Umbilical cord (tissue), 2 donors: ENCODE results near the gene IFI27L2. TPM values are rescaled to one million over a fixed set of nuclear protein-coding genes. Genes with fewer than 3 reads are reported as not detected.

Experiments
- DNase-seq: peaks from one replicate; pipeline ENCODE4 v3.0.0-alpha.2; 2015; ENCODE audit warnings: low spot score
- total RNA-seq: library from RNA; depleted of rRNA; stranded (reverse); fragments of >200 nt; gene quantifications from one replicate; pipeline ENCODE4 v1.2.3, GENCODE V29; 2014; ENCODE audit warnings: low replicate concordance; ENCODE audit not compliant: insufficient read depth

The IFI27L2 gene
- total RNA-seq, 1 donor from 2014 or later = 68.9 TPM

DNA sequence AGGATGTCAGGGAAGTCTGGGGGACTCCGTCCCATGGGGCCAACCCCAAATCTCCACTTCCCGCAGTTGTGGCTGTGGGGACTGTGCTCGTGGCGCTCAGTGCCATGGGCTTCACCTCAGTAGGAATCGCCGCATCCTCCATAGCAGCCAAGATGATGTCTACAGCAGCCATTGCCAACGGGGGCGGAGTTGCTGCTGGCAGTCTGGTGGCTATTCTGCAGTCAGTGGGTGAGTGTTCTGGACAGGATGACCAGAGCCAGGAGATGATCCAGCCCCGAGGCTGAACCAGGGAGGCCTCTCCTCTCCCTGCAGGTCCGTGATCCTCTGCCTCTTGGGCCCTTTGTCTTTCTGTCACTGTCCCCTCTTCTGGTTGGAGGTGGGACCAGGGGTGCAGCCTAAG, 27.7 kb downstream of the IFI27L2 start:
- no peak for DNase-seq

DNA sequence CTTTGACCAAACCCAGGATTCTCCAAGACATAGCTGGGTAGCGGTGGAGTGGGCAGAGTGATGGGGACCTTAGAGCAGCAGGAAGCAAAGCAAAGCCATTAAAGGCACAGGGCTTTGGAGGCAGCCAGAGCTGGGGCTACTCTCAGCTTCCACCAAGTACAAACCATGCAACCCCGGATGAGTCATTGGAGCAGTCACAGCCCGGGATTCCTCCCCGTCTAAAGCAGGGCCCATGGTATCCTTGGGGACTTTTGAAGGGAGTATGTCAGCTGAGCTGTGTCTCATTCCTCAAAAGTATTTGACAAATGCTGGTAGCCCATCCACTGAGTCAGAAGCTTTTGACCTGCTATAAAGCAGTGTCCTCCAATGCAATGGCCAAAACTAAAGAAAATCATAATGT, 28.6 kb downstream of the IFI27L2 start:
- DNase-seq = no peak

DNA sequence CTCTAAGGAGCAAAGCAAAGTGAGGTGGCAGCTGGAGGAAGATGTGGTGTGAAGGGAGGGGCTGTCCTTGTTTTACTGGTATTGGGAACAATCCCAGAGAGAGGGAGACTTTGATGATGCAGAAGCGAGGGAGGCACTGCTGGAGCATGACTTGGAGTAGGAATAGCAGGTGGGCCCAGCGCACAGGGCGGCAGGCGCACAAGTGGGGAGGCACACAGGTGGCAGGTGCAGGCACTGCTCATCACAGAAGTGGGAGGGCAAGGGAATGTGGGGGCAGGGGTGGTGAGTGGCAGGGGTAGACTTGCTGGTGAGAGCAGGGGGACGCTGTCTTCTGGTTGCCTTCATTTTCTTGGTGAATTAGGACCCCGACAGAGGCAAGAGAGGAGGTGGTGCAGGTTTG, 30.4 kb downstream of the IFI27L2 start:
- DNase-seq = no peak

DNA sequence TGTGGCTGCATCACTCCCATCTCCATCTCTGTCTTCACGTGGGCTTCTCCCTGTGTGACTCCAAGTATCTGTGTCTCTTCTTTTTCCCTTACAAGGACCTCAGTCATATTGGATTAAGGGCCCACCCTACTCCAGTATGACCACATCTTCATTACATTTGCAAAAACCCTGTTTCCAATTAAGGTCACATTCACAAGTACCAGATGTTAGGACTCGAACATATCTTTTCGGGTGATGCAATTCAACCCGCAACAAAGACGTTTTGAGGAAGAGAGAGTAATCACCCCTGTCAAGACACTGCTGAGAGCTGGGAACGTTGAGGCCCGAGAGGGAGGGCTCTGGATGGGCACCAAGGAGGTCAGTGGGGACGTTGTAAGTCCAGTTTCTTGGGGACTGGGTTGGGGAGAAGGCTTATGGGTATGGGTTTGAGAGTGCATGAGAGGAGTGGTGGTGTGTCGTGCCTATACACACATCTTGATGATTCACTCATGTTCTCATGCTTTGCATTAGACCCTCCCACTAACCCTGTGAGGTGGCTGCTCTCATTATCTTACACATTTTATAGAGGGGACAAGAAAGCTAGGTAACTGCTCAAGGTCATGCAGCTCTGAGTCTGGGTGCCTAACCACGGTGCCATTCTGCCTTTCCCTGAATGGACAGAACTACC, 30.9 kb downstream of the IFI27L2 start:
- no peak for DNase-seq

DNA sequence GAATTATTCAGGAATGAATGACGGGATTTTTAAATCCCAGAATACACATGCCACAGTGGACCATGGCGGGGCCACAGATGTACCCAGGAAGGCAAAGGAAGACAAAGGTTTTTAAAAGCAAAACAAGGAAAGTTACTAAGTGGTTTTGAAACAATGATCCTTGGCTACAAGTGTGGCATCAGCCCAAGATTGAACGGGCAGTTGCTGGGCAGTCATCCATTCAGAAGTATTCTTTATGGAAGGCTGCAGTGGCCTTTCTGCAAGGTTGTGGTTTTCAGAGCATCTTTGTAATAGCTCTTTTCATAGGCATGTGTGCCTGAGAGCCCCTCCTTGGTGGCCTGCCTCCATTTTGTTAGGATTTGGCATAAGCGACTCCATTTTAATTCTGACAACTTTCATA, 32.3 kb downstream of the IFI27L2 start:
- no peak for DNase-seq

DNA sequence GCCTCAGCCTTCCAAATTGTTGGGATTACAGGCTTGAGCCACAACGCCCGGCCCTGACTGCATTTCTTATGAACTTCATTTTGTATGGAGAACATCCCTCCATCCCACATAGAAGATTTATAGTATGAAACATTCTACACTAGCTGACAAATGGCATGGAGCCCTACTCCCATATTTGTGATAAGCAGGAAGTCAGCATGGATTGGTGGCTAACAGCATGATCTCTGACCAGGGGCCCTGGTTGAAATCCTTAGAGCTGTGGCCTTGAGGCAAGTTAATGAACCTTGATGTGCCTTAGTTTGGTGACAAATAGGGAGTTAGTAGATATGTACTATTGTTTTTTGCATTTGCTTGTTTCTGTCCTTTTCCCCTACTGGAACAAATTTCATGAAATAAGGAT, 36.0 kb downstream of the IFI27L2 start:
- DNase-seq = no peak

DNA sequence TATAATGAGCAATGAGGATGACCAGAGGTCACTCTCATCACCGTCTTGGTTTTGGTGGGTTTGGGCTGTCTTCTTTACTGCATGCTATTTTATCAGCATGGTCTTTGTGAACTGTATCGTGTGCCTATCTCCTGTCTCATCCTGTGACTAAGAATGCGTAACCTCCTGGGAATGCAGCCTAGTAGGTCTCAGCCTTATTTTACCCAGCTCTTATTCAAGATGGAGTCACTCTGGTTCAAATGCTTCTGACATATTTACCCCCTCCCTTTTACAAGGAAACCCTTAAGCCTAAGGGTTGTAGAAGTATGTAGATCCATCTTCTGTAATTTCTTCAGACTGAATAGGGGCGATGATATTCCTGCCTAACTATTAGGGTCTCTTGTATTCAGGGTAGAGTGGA, 39.9 kb downstream of the IFI27L2 start:
- no peak for DNase-seq

DNA sequence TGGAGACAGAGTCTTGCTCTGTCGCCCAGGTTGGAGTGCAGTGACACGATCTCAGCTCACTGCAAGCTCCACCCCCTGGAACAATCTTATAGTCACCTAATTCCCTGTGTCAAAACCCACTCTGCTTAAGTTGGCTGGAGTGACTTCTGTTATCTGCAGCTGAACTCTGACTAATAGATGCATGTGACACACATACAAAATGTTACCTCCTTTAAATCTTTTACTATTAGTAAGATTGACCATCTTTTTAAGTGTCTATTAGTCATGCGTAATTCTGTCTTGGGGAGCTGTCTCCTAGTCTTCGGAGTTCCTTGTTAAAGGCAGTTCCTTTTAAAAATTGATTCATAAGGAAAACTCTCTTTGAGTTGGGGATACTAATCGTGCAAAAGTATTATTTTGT, 40.9 kb downstream of the IFI27L2 start:
- DNase-seq = no peak

DNA sequence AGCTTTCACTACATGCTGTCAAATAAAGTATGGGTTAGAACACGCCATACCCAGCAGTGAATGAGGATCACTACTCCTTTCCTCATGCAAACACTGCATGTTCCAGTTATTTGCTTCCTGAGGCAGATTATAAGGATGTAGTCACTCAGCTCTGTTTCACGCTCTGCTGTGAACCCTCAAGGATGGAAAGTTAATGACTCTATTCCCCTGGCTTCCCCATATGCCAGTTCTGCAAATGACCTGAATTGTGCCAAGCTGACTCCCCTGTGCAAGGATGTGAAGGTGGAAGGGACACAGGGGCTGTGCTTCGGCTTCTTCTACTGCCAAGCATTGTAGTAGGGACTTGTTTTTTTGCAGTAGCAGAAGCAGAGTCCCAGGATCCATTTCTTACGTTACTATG, 41.5 kb downstream of the IFI27L2 start:
- DNase-seq = no peak

DNA sequence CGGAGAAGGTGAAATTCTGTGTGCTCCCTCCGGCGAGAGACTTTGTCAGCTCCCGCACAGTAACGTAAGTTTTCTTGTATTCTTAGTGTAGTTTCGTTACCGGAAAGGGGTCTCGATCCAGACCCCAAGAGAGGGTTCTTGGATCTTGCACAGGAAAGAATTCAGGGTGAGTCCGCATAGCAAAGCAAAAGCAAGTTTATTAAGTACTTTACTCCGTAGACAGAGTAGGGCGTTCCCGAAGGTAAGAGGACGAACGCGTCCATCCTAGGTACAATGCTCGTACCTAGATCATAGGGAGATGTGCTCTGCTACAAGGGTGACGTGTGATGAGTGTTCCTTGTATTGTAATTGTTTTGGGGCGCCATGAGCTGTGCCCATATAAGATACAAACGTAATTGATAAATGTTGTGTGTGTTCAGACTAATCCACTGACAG, 48.0 kb downstream of the IFI27L2 start:
- DNase-seq = no peak

DNA sequence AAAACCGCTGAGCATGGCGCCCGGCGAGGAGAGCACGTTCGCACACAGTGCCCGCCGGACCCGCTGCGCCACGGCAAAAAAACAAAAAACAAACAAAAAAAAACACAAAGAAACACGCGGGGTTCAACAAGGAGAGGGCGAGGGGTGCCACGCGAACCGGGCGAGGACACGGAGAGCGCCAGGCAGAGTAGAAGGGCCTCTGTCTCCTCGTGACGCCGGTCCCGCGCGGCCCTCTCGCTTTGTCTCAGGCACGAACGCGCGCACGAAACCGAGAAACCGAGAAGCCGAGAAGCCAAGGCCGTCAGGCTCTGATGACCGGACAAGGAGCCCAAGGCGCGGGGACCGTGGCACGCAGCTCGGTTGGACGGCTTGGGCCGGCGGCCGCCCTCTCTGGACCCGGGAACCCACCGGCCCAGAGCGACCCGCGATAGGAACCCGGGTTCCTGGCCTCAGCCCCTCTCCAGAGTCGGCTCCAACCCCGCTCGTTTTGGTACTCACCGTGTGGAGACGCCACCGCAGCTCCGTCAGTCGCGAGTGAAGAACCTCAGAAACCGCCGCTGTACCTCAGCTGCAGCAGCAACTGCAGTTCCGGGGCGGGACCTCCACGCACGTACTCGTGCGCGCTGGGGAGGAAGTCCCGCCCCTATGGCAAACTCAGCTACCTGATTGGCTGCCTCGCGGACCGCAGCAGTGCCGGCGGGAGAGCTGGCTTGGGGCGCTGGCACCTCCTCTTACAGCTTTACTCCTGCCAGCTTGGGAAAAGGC, 48.6 kb downstream of the IFI27L2 start, which contains the start of the genes DDX24 and IFI27L1:
DDX24 (minus strand) TSS at position 582 of the 765 bp plus-strand sequence. CDS start 1,460 bp downstream, outside the sequence.
IFI27L1 (plus strand) TSS at position 690 of the 765 bp plus-strand sequence. CDS start 15,628 bp downstream, outside the sequence.
- peak; percentile 97 for DNase-seq

DNA sequence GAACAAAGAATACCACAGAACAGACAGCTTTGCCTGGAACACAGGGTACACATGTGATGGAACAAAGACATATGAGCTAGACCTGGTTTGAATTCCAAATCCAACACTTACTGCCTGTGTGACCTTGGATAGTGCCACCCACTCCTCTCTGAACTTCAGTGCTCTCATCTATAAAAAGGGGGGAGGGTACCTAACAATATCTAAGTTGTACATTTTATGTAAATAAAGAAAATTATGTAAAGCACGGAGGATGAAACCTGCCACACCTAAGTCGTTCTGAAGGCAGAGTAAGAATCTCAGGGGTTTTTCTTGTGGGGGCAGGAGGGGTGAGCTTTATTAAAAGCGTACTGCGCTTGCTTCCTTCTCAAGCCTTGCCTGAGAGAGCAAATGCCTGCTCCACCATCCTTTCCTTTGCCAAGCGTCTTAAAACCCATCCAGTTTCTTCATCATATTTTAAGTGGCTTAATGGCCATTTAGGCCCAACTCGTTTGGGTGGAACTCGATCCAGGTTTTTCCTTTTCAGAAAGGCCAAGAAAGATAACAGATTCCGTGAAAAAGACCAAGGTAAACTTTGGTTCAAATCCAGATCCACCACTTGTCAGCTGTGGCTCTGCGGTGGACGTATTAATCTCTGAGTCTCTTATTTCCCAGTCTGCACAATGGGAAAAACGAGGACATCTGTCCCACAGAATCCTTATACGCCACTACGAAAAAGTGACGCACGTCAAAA, 49.3 kb downstream of the IFI27L2 start:
- DNase-seq = peak; percentile 38

DNA sequence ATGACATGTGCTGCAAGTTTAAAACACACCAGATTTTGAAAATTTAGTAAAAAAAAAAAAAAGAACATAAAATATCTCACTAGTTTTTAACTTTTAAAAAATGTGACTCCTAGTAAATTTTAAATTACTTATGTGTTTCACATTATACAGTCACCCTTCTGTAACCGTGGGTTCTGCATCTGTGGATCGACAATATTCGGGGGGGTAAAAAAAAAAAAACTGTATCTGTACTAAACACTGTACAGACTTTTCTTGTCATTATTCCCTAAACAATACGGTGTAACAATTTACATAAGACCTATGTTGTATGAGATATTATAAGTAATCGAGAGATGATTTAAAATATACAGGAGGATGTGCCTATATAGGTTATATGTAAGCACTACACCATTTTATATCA, 51.6 kb downstream of the IFI27L2 start:
- DNase-seq = no peak

Other genes starting within 250 kb of the IFI27L2 start
- gene FAM181A, start 202.3 kb downstream of the IFI27L2 start, total RNA-seq = not detected
- 35.4 TPM for gene ASB2, start 153.0 kb downstream of the IFI27L2 start, total RNA-seq
- gene CCDC197, start 132.3 kb downstream of the IFI27L2 start, total RNA-seq = not detected
- gene OTUB2, start 103.3 kb downstream of the IFI27L2 start, total RNA-seq = 1.9 TPM
- gene DDX24, start 48.4 kb downstream of the IFI27L2 start, total RNA-seq = 82.1 TPM
- gene IFI27L1, start 48.3 kb downstream of the IFI27L2 start, total RNA-seq = 1.2 TPM
- gene IFI27, start 18.9 kb downstream of the IFI27L2 start, total RNA-seq = 40.7 TPM
- gene PPP4R4, start 44.7 kb upstream of the IFI27L2 start, total RNA-seq = 0.72 TPM
- 1.2 TPM for gene SERPINA10, start 163.7 kb upstream of the IFI27L2 start, total RNA-seq
- 2.4 TPM for gene SERPINA6, start 193.7 kb upstream of the IFI27L2 start, total RNA-seq
- gene SERPINA2, start 237.1 kb upstream of the IFI27L2 start, total RNA-seq = not detected